Lower lobe of right lung (tissue), 2 donors: Measurements from ENCODE around the gene H3-3A. TPM values are rescaled to one million over a fixed set of nuclear protein-coding genes. Genes with fewer than 3 reads are reported as not detected.
"Not testable (repeated sequence)": the region's sequence is repeated elsewhere in the genome, so short reads cannot be mapped to it uniquely, and the experiment has no call there.

Experiments
- ATAC-seq, 2 donors: fragments of 200-7000 bp; cut with Tn5 transposase; one replicate each; pipeline ENCODE4 v1.9.1; 2020 to 2022; ENCODE audit warnings: mild to moderate bottlenecking in 2 of 2, moderate library complexity in 2 of 2
- DNase-seq: peaks from one replicate; pipeline ENCODE4 v3.0.0-alpha.2; 2020
- H3K27ac ChIP-seq: fragments of 200-600 bp; one replicate; pipeline ENCODE4 v1.8.0; 2022
- H3K27me3 ChIP-seq: fragments of 200-600 bp; one replicate; pipeline ENCODE4 v1.8.0; 2022; ENCODE audit warnings: low read depth
- H3K36me3 ChIP-seq: fragments of 200-600 bp; one replicate; pipeline ENCODE4 v1.8.0; 2022; ENCODE audit warnings: mild to moderate bottlenecking
- H3K4me1 ChIP-seq: fragments of 200-600 bp; one replicate; pipeline ENCODE4 v1.8.0; 2022
- H3K4me3 ChIP-seq: fragments of 200-600 bp; one replicate; pipeline ENCODE4 v1.8.0; 2022; ENCODE audit warnings: mild to moderate bottlenecking
- H3K9me3 ChIP-seq: fragments of 200-600 bp; one replicate; pipeline ENCODE4 v1.8.0; 2022
- CTCF ChIP-seq: fragments of 200-600 bp; IDR thresholded peaks from one replicate; pipeline ENCODE4 v1.8.0; 2022; ENCODE audit warnings: antibody characterized with exemption, mild to moderate bottlenecking
- intact Hi-C: fragments of 100-400 bp; cut with DNase I; formaldehyde crosslinking; loops from one replicate; pipeline ENCODE4 v1.11.0; 2022
- total RNA-seq: library from RNA; stranded (reverse); fragmentation: NEBNext Ultra II Directional; extraction: Animal tissue kit (Norgen Biotek cat#: 25700); gene quantifications from one replicate; pipeline ENCODE4 v1.2.1, GENCODE V29; 2021
- donor health status: DM: no; HTN: yes; CAD: no; lungs with severe emphysema.

Gene H3-3A
- total RNA-seq, 1 donor from 2014 or later, result 504 TPM

GRCh38 chr1:226085675-226086285, 23.3 kb downstream of the H3-3A start:
- ATAC-seq, result no peak
- Histone ChIP-seq H3K4me3 (no peak overlapping the region), H3K9me3 (no peaks in the 10 kb centered on the region), H3K27me3 (no peaks in the 10 kb centered on the region), H3K4me1 (no peaks in the 10 kb centered on the region), H3K36me3 (no peaks in the 10 kb centered on the region), H3K27ac (no peak overlapping the region)
- intact Hi-C loops, result no loop called here
- no peak for TF ChIP-seq CTCF
- no peak for DNase-seq

- DNase-seq, result no peak
- Histone ChIP-seq H3K4me1 (no peaks in the 10 kb centered on the region), H3K4me3 (no peak overlapping the region), H3K9me3 (no peaks in the 10 kb centered on the region), H3K27ac (no peak overlapping the region), H3K27me3 (no peaks in the 10 kb centered on the region), H3K36me3 (no peaks in the 10 kb centered on the region)
- no peak for ATAC-seq
- no peak for TF ChIP-seq CTCF
- intact Hi-C loops, result no loop called here
Measured at GRCh38 chr1:226086776-226087175, 24.3 kb downstream of the H3-3A start.

GRCh38 chr1:226091461-226091860, 28.9 kb downstream of the H3-3A start:
- TF ChIP-seq CTCF, result no peak
- no peak for DNase-seq
- intact Hi-C loops, result no loop called here

GRCh38 chr1:226092048-226092820, 29.7 kb downstream of the H3-3A start:
- H3K27me3 ChIP-seq, H3K4me3 ChIP-seq, ATAC-seq, H3K27ac ChIP-seq, H3K9me3 ChIP-seq, H3K36me3 ChIP-seq, intact Hi-C loops, H3K4me1 ChIP-seq, DNase-seq: not testable (repeated sequence)

More at GRCh38 chr1:226091461-226091860, 28.9 kb downstream of the H3-3A start:
- no peaks in the 10 kb centered on the region for H3K27me3 ChIP-seq
- no peak overlapping the region for H3K27ac ChIP-seq
- no peak for ATAC-seq
- H3K36me3 ChIP-seq, result no peaks in the 10 kb centered on the region
- no peaks in the 10 kb centered on the region for H3K9me3 ChIP-seq
- no peaks in the 10 kb centered on the region for H3K4me1 ChIP-seq
- H3K4me3 ChIP-seq, result no peak overlapping the region

GRCh38 chr1:226092965-226093364, 30.4 kb downstream of the H3-3A start:
- no peaks in the 10 kb centered on the region for H3K27me3 ChIP-seq
- intact Hi-C loops, result no loop called here
- TF ChIP-seq CTCF, result no peak
- H3K27ac ChIP-seq, result no peak overlapping the region
- no peak overlapping the region for H3K4me3 ChIP-seq
- no peaks in the 10 kb centered on the region for H3K9me3 ChIP-seq
- DNase-seq (no peak), ATAC-seq (no peak)
- H3K4me1 ChIP-seq, result no peaks in the 10 kb centered on the region
- H3K36me3 ChIP-seq, result no peaks in the 10 kb centered on the region

- no peak for DNase-seq
- H3K27me3 ChIP-seq, result no peaks in the 10 kb centered on the region
- no peak overlapping the region for H3K4me3 ChIP-seq
- H3K27ac ChIP-seq, result no peak overlapping the region
- no peaks in the 10 kb centered on the region for H3K4me1 ChIP-seq
- no peaks in the 10 kb centered on the region for H3K36me3 ChIP-seq
- ATAC-seq, result no peak
- TF ChIP-seq CTCF, result no peak
- intact Hi-C loops, result no loop called here
- H3K9me3 ChIP-seq, result no peaks in the 10 kb centered on the region
Measured at GRCh38 chr1:226093621-226094020, 31.1 kb downstream of the H3-3A start.
